GM23248 (cell line): ENCODE data around the gene RPN2.

Experiments used
- EZH2 ChIP-seq: fragments of 200-600 bp; sonication (generic); IDR thresholded peaks from 2 replicates; pipeline ENCODE4 v1.6.1; 2018; ENCODE audit warnings: antibody characterized with exemption, mild to moderate bottlenecking; ENCODE audit not compliant: insufficient read depth, poor library complexity, severe bottlenecking
- EZH2phosphoT487 ChIP-seq: fragments of 200-600 bp; sonication (generic); IDR thresholded peaks from 2 replicates; pipeline ENCODE4 v1.6.1; 2018; ENCODE audit warnings: antibody characterized with exemption, moderate library complexity, mild to moderate bottlenecking, low read depth; ENCODE audit not compliant: insufficient read depth

DNA sequence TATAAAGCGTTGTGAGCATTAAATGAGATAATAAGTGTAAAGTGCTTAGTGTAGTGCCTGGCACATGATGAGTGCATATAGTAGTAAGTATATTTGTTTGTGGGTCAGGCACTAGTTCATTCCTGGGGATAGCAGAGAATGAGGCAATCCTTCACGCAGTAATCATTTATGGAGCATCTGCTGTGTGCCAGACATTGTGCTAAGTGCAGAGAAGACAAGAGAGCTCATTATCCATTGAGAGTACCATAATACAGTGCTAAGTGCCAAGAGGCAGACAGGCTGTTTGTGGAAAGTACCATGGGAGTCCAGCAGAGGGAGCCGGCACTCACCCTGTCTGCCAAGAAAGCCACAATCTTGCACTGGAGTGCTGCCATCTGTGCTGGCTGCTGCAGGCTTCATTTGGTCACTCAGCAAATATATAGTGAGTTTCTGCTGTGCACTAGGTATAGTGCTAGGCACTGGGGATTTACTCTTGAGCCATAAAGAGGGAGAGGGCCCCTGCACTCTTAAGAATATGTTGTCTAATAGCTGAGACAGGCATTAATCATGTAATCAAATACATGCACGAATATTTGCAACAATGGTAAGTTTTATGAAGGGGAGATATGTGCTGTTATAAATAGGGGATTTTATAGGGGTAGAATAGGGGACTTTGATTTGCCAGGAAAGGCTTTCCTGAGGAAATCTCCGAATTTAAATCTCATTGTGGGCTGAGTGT, 13.2 kb downstream of the RPN2 start:
- TF ChIP-seq EZH2phosphoT487, result no peak
- no peak for TF ChIP-seq EZH2
